ENCODE results near the gene GRIN3B.

GRIN3B gene

DNA sequence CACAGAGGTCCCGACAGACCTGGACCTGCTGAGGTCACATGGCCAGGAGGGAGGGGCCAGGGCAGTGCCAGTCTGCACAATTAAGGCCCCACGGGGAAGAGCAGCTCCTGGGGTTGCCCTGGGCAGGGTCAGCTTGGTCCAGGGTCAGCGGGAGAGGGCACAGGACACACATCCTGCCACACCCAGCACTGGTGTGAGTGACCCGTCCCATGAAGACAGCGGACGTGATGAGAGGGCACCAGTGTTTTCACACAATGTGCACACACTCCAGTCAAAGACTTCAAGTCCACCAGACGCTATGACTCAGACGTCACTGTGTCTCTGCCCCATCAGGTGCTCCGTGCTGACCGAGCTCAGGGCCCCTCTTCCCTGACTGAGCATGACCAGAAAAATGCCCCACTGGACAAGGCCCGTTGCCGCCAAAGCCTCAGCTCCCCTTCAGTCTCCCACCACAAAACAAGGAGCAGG lies 16.5 kb downstream of the GRIN3B start:
- H3K4me2 ChIP-seq, result peak overlapping the region in 10 of 11 experiments; percentile 90 to 100 (median 98); a peak in 14 of 22 replicates
- no peaks in the 10 kb centered on the region for H3K27me3 ChIP-seq
- H3K4me1 ChIP-seq, result peaks cover 31 to 40% (median 37%) of the 10 kb centered on the region in 10 experiments
- TF ChIP-seq Cebpa-rat (IDR thresholded peaks at IDR 0.05), result no peak
- peak overlapping the region in 2 of 10 experiments; percentile 86 to 97; a peak in 1 of 20 replicates for H3K4me3 ChIP-seq
- peaks cover 46 to 81% (median 66%) of the 10 kb centered on the region in 11 experiments for H3K36me3 ChIP-seq
- peak overlapping the region in 2 of 11 experiments; percentile 37 to 95; a peak in 2 of 22 replicates for H3K27ac ChIP-seq
- peaks cover 86 to 90% (median 88%) of the 10 kb centered on the region in 11 experiments for H4K20me1 ChIP-seq
- H3K9me3 ChIP-seq (replicated peaks in 1 of 11), result no peaks in the 10 kb centered on the region
- peak overlapping the region; percentile 29 to 100 (median 98); a peak in 12 of 22 replicates for H3K9ac ChIP-seq

DNA sequence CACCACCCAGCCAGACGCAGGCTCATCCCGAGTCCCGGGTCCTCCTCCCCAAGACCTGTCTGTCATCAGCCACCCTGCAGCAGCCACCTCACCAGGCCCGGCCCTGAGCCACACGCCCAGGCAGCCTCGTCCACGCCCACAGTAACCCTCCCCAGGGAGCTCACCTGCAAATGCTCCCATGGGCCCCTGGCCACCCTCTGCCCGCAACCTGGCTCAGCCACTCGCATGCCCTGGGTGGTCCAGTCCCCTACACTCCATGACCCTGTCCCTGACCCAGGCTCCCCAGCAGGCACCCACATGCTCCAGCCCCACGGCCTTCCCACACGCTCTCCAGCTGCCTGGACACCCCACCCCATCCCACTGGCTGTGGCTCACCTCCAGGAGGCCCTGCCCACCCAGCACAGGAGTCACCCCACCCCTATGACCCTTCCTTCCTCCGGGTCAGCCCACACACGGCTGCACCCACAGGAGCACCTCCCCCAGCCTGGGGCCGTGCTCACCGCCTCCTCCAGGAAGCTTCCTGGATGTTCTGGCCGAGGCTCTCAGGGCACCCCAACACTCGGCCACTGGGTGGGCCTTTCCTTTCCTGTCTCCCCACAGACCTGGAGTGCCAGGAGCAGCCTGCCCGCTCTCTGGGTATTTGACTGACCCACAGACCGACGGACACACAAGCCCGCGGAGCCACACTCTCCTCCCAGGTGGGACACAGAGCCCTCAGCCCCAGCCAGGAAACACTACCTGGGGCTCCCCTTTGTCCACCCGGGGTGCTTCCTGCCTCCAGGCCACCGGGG lies 17.1 kb downstream of the GRIN3B start:
- no peaks in the 10 kb centered on the region for H3K27me3 ChIP-seq
- H3K4me1 ChIP-seq, result peaks cover 35 to 46% (median 41%) of the 10 kb centered on the region in 10 experiments
- peak overlapping the region; percentile 90 to 100 (median 99) for H3K4me2 ChIP-seq
- peak overlapping the region; percentile 95 to 100 (median 98); a peak in 21 of 22 replicates for H3K9ac ChIP-seq
- no peak for TF ChIP-seq Cebpa-rat (IDR thresholded peaks at IDR 0.05)
- peaks cover 40 to 75% (median 59%) of the 10 kb centered on the region in 11 experiments for H3K36me3 ChIP-seq
- H3K4me3 ChIP-seq, result peak overlapping the region in 6 of 10 experiments; percentile 2 to 97 (median 88); a peak in 6 of 20 replicates
- H3K9me3 ChIP-seq (replicated peaks in 1 of 11), result no peaks in the 10 kb centered on the region
- H3K27ac ChIP-seq, result peak overlapping the region in 6 of 11 experiments; percentile 12 to 95 (median 40); a peak in 9 of 22 replicates
- H4K20me1 ChIP-seq, result peaks cover 80 to 84% (median 81%) of the 10 kb centered on the region in 11 experiments

DNA sequence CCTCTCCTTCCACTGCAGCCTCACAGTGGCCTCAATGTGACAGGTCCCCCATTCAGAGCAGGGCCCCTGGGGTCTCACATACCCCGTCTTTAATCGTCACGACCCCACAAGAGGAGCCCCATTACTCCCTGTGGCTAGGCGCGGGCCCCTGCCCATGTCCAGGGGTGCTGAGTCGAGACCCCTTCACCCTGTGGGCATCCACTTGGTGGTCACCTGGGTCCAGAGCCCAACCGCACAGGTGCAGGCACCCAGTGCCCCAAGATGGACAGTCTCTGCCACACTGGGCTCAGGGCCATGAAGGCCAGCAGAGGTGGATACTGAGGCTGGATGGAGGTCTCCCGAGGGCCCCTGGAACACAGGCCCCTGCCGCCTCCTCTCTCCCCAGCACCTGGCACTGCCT lies 17.7 kb downstream of the GRIN3B start:
- Histone ChIP-seq H3K4me2 (peak overlapping the region; percentile 90 to 100 (median 99)), H3K9ac (peak overlapping the region; percentile 95 to 100 (median 98); a peak in 21 of 22 replicates), H3K9me3 (replicated peaks in 1 of 11) (no peaks in the 10 kb centered on the region), H3K36me3 (peaks cover 35 to 69% (median 55%) of the 10 kb centered on the region in 11 experiments), H4K20me1 (peaks cover 75 to 79% (median 76%) of the 10 kb centered on the region in 11 experiments), H3K4me1 (peaks cover 37 to 49% (median 45%) of the 10 kb centered on the region in 10 experiments), H3K4me3 (peak overlapping the region in 7 of 10 experiments; percentile 2 to 97 (median 86); a peak in 7 of 20 replicates), H3K27me3 (no peaks in the 10 kb centered on the region), H3K27ac (peak overlapping the region in 7 of 11 experiments; percentile 8 to 95 (median 37); a peak in 10 of 22 replicates)
- no peak for TF ChIP-seq Cebpa-rat (IDR thresholded peaks at IDR 0.05)

DNA sequence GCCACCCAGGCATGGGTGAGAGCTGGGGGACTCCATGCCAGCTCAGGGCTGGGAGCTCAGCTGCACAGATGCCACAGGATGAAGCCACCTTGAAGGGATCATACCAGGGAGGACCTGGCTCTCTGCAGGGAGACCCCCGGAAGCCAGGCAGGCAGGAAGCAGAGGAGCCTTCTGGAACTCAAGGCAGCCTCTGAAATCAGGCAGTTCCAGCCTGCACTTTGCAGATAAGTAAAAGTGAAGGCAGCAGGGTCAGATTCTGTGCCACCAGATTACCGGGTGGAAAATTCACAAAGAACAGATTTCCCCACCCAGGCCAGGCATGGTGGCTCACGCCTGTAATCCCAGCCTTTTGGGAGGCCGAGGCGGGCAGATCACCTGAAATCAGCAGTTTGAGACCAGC lies 18.2 kb downstream of the GRIN3B start:
- Histone ChIP-seq H3K9me3 (replicated peaks in 1 of 11) (no peaks in the 10 kb centered on the region), H3K4me2 (peak overlapping the region; percentile 90 to 100 (median 99)), H3K27me3 (no peaks in the 10 kb centered on the region), H3K27ac (peak overlapping the region in 7 of 11 experiments; percentile 8 to 95 (median 44); a peak in 11 of 22 replicates), H3K4me1 (peaks cover 37 to 49% (median 46%) of the 10 kb centered on the region in 10 experiments), H3K9ac (peak overlapping the region; percentile 95 to 100 (median 98)), H3K36me3 (peaks cover 30 to 64% (median 50%) of the 10 kb centered on the region in 11 experiments), H4K20me1 (peaks cover 70 to 74% (median 71%) of the 10 kb centered on the region in 11 experiments), H3K4me3 (peak overlapping the region in 8 of 10 experiments; percentile 6 to 100 (median 97); a peak in 8 of 20 replicates)
- no peak for TF ChIP-seq Cebpa-rat (IDR thresholded peaks at IDR 0.05)

DNA sequence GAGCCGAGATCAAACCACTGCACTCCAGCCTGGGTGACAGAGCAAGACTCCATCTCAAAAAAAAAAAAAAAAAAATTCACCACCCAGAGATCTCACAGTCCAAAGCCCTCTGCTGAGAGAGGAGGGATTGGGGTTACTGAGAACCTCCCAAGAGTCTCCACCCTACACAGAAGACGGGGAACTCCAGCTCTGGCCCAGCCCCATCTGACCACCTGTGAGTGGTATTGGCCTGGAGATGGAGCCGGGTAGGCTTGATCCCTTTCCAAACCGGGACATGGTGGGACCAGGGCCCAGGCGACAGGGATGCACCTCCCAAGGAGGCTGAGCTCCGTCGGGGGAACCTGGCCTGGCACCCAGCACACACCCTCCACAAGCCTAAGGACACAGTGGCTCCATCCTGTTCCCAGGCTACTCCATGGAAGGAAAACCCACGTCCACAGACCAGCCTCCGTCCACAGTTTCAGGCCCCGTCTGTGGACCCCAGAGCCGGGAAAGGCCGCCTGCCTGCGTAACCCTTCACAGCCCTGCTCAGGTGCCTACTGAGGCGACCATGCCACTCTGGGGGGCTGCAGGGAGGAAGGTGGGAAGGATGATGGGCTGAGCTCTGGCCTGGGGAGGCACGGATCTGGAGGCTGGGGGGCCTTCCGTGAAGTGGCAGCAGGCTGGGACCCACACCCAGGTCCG lies 18.9 kb downstream of the GRIN3B start:
- Histone ChIP-seq H3K4me3 (peak overlapping the region; percentile 86 to 100 (median 97)), H3K9me3 (replicated peaks in 1 of 11) (no peaks in the 10 kb centered on the region), H3K9ac (peak overlapping the region; percentile 95 to 100 (median 98)), H3K27ac (peak overlapping the region in 7 of 11 experiments; percentile 94 to 99 (median 96); a peak in 11 of 22 replicates), H4K20me1 (peaks cover 64 to 67% (median 65%) of the 10 kb centered on the region in 11 experiments), H3K4me1 (peaks cover 37 to 49% (median 46%) of the 10 kb centered on the region in 10 experiments), H3K4me2 (peak overlapping the region; percentile 90 to 100 (median 99)), H3K27me3 (no peaks in the 10 kb centered on the region), H3K36me3 (peaks cover 24 to 57% (median 43%) of the 10 kb centered on the region in 11 experiments)
- no peak for TF ChIP-seq Cebpa-rat (IDR thresholded peaks at IDR 0.05)

DNA sequence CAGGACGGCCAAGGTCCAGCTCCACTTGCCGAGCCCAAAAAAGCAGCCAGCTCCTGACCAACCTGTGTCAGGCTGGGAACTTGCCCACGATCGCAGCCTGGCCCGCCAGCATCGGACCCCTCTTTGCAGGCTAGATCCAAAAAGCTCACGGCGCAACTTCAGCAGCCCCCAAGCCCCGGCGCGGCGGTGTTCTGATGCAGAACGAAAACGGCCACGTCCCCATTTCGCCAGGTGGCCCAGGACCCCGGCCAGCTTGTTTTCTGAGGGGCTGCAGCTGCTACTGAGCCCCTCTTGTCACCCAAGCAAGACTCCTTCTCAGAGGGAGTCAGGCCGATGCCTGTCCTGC lies 19.4 kb downstream of the GRIN3B start:
- Histone ChIP-seq H3K9me3 (replicated peaks in 1 of 11) (no peaks in the 10 kb centered on the region), H3K27ac (peak overlapping the region; percentile 94 to 99 (median 97); a peak in 18 of 22 replicates), H3K4me3 (peak overlapping the region; percentile 86 to 100 (median 97)), H3K27me3 (no peaks in the 10 kb centered on the region), H3K36me3 (peaks cover 18 to 52% (median 38%) of the 10 kb centered on the region in 11 experiments), H3K9ac (peak overlapping the region; percentile 95 to 100 (median 98)), H3K4me1 (peaks cover 37 to 49% (median 46%) of the 10 kb centered on the region in 10 experiments), H3K4me2 (peak overlapping the region; percentile 90 to 100 (median 99)), H4K20me1 (peaks cover 59 to 62% (median 59%) of the 10 kb centered on the region in 11 experiments)
- no peak for TF ChIP-seq Cebpa-rat (IDR thresholded peaks at IDR 0.05)

DNA sequence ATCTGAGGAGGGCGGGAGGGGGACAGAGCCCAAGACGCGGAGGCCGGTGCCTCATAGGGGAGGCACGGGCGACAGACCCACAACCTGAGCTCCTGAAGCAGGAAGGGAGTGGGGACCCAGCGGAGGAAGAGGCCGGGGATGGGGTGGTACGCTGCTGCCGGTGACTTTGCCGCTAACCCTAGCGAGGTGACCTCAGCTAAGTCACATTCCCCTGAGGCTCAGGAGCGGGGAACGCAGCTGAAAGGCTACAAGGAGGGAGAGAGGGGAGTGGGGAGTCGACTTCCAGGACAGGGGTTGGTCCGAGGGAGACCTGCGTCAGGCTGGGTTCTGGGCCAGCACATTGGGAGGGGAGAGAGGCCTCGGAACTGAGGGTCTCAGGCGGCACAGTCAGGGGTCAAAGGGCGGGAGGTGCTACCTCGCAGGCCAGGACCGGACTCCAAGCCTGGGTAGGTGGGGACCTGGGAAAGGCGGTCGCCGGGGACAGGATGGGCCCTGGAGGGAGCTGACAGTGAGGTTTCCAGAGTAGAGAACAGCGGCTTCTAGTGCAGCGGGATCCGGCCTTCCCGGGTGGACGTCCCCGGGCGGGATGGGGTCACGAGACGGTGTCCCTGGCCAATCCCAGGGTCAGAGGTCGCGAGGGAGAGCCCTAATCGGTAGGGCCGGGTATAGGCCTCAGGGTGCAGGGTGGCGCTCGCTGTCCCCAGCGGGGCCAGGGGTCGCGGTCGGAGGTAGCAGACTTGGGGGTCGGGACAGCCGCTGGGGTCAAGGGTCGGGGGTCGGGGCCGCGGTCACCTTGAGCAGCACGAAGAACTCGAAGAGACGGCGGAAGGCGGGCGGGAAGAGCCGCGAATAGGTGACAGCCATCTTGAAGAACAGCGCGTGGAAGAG lies 20.0 kb downstream of the GRIN3B start:
- Histone ChIP-seq H3K9me3 (replicated peaks in 1 of 11) (no peaks in the 10 kb centered on the region), H3K9ac (peak overlapping the region; percentile 95 to 100 (median 98)), H3K4me3 (peak overlapping the region; percentile 86 to 100 (median 97)), H3K4me2 (peak overlapping the region; percentile 90 to 100 (median 99)), H3K27ac (peak overlapping the region; percentile 94 to 99 (median 97)), H3K27me3 (no peaks in the 10 kb centered on the region), H3K36me3 (peaks cover 12 to 46% (median 32%) of the 10 kb centered on the region in 11 experiments; a peak in 21 of 22 replicates), H4K20me1 (peaks cover 52 to 56% (median 53%) of the 10 kb centered on the region in 11 experiments), H3K4me1 (peaks cover 37 to 49% (median 46%) of the 10 kb centered on the region in 10 experiments)
- no peak for TF ChIP-seq Cebpa-rat (IDR thresholded peaks at IDR 0.05)

Data from BLaER1 treated with 17β-estradiol and CSF1 and Interleukin-3, amounts not matched to agents 10 nM and 100 nM (cell line).